ENCODE data around the gene CDC123. TPM values are rescaled to one million over a fixed set of nuclear protein-coding genes. Genes with fewer than 3 reads are reported as not detected.

The CDC123 gene
- total and polyA plus RNA-seq, 2 donors (not counting 1 experiment from before 2014, with no cell fraction given): 48.9 to 56.0 TPM

- Mint-ChIP-seq H3K27me3 (no peaks in the 10 kb centered on the region), H3K9me3 (ENCODE audit: insufficient read depth) (no peaks in the 10 kb centered on the region), H3K4me1 (peaks cover 5% of the 10 kb centered on the region), H3K27ac (no peak overlapping the region), H3K4me3 (no peak overlapping the region)
- no peak for TF ChIP-seq EZH2 (IDR thresholded peaks at IDR 0.05; ENCODE audit: borderline replicate concordance, insufficient read depth, low read depth, low read length, poor library complexity, severe bottlenecking)
- no peaks in the 10 kb centered on the region for H3K4me1 ChIP-seq (ENCODE audit: control insufficient read depth in 2 of 2, insufficient read depth in 2 of 2, low read length in 2 of 2)
- ChIA-PET POLR2A (no interaction called here), CTCF (no interaction called here)
- intact Hi-C loops (cut with micrococcal nuclease): no loop called here
- H3K4me2 ChIP-seq (replicated peaks; ENCODE audit: low read depth, low read length, poor library complexity, severe bottlenecking): no peak overlapping the region
- WGBS (ENCODE audit: insufficient coverage): 100% methylated on average over 1 of the region's 5 CpGs
- peaks cover 6 to 33% of the 10 kb centered on the region in 2 experiments for H3K36me3 ChIP-seq (replicated peaks in 1 of 2; ENCODE audit: control extremely low read depth in 1 of 2, control insufficient read depth in 1 of 2, extremely low read depth in 1 of 2, insufficient read depth in 2 of 2, low read length in 1 of 2)
- DNase-seq (no peak), ATAC-seq (ENCODE audit: low read depth) (no peak)
- H2AFZ ChIP-seq (ENCODE audit: insufficient read depth, low read depth, low read length, poor library complexity, severe bottlenecking): no peak overlapping the region
- no peaks in the 10 kb centered on the region for H3K27me3 ChIP-seq (replicated peaks in 1 of 4; ENCODE audit: control extremely low read depth in 1 of 4, control insufficient read depth in 3 of 4, insufficient read depth in 4 of 4, low read length in 3 of 4)
- H3K9me3 ChIP-seq (ENCODE audit: control extremely low read depth in 1 of 3, control insufficient read depth in 2 of 3, insufficient read depth in 1 of 3, low read length in 2 of 3): no peaks in the 10 kb centered on the region
- no peak overlapping the region for H3K27ac ChIP-seq (ENCODE audit: low read length in 2 of 2)
- H3K79me2 ChIP-seq (ENCODE audit: control insufficient read depth, insufficient read depth, low read length): peaks cover 56% of the 10 kb centered on the region
- H3K9ac ChIP-seq (ENCODE audit: low read length): no peak overlapping the region
- peaks cover 15% of the 10 kb centered on the region for H4K20me1 ChIP-seq (ENCODE audit: control insufficient read depth, insufficient read depth, low read length, poor library complexity, severe bottlenecking)
- no peak overlapping the region for H3K4me3 ChIP-seq (ENCODE audit: control extremely low read depth in 1 of 5, extremely low read depth in 1 of 5, insufficient read depth in 1 of 5, low read depth in 2 of 5, low read length in 4 of 5)
Measured at GRCh38 chr10:12187321-12187905, 8.6 kb upstream of the CDC123 start.

DNA sequence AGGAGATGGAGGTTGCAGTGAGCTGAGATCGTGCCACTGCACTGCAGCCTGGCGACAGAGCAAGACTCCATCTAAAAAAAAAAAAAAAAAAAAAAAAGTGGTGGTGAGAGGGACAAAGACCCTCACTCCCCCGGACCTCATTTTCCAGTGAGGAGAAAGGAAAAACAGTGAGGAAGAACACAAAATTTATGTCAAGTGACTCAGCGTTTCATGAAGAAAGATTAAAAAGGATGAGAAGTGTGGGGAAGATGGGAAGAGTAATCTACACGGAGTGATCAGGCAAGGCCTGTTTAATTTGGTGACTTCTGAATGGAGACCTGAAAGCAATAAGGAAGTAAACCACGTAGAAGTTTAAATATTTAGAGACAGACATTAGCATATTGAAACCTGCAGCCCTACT, 7.3 kb upstream of the CDC123 start:
- H3K4me1 Mint-ChIP-seq: peaks cover 8% of the 10 kb centered on the region

More for the DNA sequence above, 7.3 kb upstream of the CDC123 start:
- Mint-ChIP-seq H3K27ac (no peak overlapping the region), H3K4me3 (no peak overlapping the region), H3K27me3 (no peaks in the 10 kb centered on the region), H3K9me3 (ENCODE audit: insufficient read depth) (no peaks in the 10 kb centered on the region)
- Histone ChIP-seq H3K4me1 (ENCODE audit: control insufficient read depth in 2 of 2, insufficient read depth in 2 of 2, low read length in 2 of 2) (no peaks in the 10 kb centered on the region), H3K4me2 (replicated peaks; ENCODE audit: low read depth, low read length, poor library complexity, severe bottlenecking) (no peak overlapping the region), H3K36me3 (replicated peaks in 1 of 2; ENCODE audit: control extremely low read depth in 1 of 2, control insufficient read depth in 1 of 2, extremely low read depth in 1 of 2, insufficient read depth in 2 of 2, low read length in 1 of 2) (peaks cover 6 to 28% of the 10 kb centered on the region in 2 experiments), H3K27me3 (replicated peaks in 1 of 4; ENCODE audit: control extremely low read depth in 1 of 4, control insufficient read depth in 3 of 4, insufficient read depth in 4 of 4, low read length in 3 of 4) (no peaks in the 10 kb centered on the region), H3K4me3 (ENCODE audit: control extremely low read depth in 1 of 5, extremely low read depth in 1 of 5, insufficient read depth in 1 of 5, low read depth in 2 of 5, low read length in 4 of 5) (no peak overlapping the region), H4K20me1 (ENCODE audit: control insufficient read depth, insufficient read depth, low read length, poor library complexity, severe bottlenecking) (peaks cover 15% of the 10 kb centered on the region), H3K79me2 (ENCODE audit: control insufficient read depth, insufficient read depth, low read length) (peaks cover 68% of the 10 kb centered on the region), H3K27ac (ENCODE audit: low read length in 2 of 2) (no peak overlapping the region), H2AFZ (ENCODE audit: insufficient read depth, low read depth, low read length, poor library complexity, severe bottlenecking) (no peak overlapping the region), H3K9ac (ENCODE audit: low read length) (no peak overlapping the region), H3K9me3 (ENCODE audit: control extremely low read depth in 1 of 3, control insufficient read depth in 2 of 3, insufficient read depth in 1 of 3, low read length in 2 of 3) (no peaks in the 10 kb centered on the region)
- ATAC-seq (ENCODE audit: low read depth): no peak
- ChIA-PET CTCF (no interaction called here), POLR2A (interaction anchor here (0.6 kb wide), 1 partner anchor 190 kb away, joined by 3 read pairs; no protein-coding TSS in a partner anchor)
- intact Hi-C loops (cut with micrococcal nuclease): no loop called here
- TF ChIP-seq EZH2 (IDR thresholded peaks at IDR 0.05; ENCODE audit: borderline replicate concordance, insufficient read depth, low read depth, low read length, poor library complexity, severe bottlenecking) (no peak), CTCF (IDR thresholded peaks at IDR 0.05) (no peak)
- no peak for DNase-seq
- whole genome bisulfite sequencing (ENCODE audit: insufficient coverage): 92% methylated on average over 2 of the region's 6 CpGs
